Measurements from ENCODE around the gene PIK3C3. TPM values are rescaled to one million over a fixed set of nuclear protein-coding genes. Genes with fewer than 3 reads are reported as not detected.

PIK3C3 gene
- polyA plus RNA-seq, 1 donor = 92.5 TPM

GRCh38 chr18:42114310-42114943 lies 159.4 kb downstream of the PIK3C3 start:
- peak; percentile 92 for DNase-seq

- no peak for DNase-seq
Measured at GRCh38 chr18:42126586-42126985, 171.6 kb downstream of the PIK3C3 start.

GRCh38 chr18:42131066-42131929 lies 176.3 kb downstream of the PIK3C3 start:
- DNase-seq = peak; percentile 84

- DNase-seq = no peak
Measured at GRCh38 chr18:42131930-42132244, 176.9 kb downstream of the PIK3C3 start.
